Gastroesophageal sphincter (tissue), 4 donors: Measurements from ENCODE around the gene RTN4IP1. TPM values are rescaled to one million over a fixed set of nuclear protein-coding genes. Genes with fewer than 3 reads are reported as not detected.
"Not testable (repeated sequence)": the region's sequence is repeated elsewhere in the genome, so short reads cannot be mapped to it uniquely, and the experiment has no call there.

Experiments used
- ATAC-seq: fragments of 150-250 bp; one replicate; pipeline ENCODE4 v1.9.1; 2016; ENCODE audit warnings: mild to moderate bottlenecking, moderate library complexity
- H3K27ac ChIP-seq, 4 donors: fragments of 200-600 bp; sonication (generic) in 3 of 4; 1 replicate in 3 of 4; 2 replicates in 1 of 4; pipeline ENCODE4 v1.5.1; 2016 to 2019
- H3K27me3 ChIP-seq: fragments of 200-600 bp; sonication (generic); one replicate; pipeline ENCODE4 v1.5.1; 2019
- H3K36me3 ChIP-seq, 2 donors: fragments of 200-600 bp; sonication (generic); one replicate each; pipeline ENCODE4 v1.5.1; 2019; ENCODE audit warnings: control low read depth in 1 of 2
- H3K4me1 ChIP-seq, 3 donors: fragments of 200-600 bp; sonication (generic); 1 replicate in 2 of 3; 2 replicates in 1 of 3; pipeline ENCODE4 v1.5.1; 2016 to 2019; ENCODE audit warnings: control low read depth in 2 of 3
- H3K4me3 ChIP-seq, 2 donors: fragments of 200-600 bp; sonication (generic); one replicate each; pipeline ENCODE4 v1.5.1; 2019; ENCODE audit warnings: mild to moderate bottlenecking in 1 of 2, moderate library complexity in 1 of 2
- H3K9me3 ChIP-seq, 3 donors: fragments of 200-600 bp; sonication (generic); one replicate each; pipeline ENCODE4 v1.5.1; 2017 to 2019; ENCODE audit warnings: control low read depth in 2 of 3
- EP300 ChIP-seq: sonication (generic); formaldehyde crosslinking; IDR thresholded peaks from one replicate; pipeline ENCODE4 v1.6.1; 2017; ENCODE audit warnings: antibody characterized with exemption, mild to moderate bottlenecking
- POLR2A ChIP-seq, 2 donors: fragments of 450-650 bp; IDR thresholded peaks; one replicate each; pipeline ENCODE4 v1.6.1; 2017; ENCODE audit warnings: antibody characterized with exemption in 2 of 2, mild to moderate bottlenecking in 2 of 2, moderate library complexity in 1 of 2
- POLR2AphosphoS5 ChIP-seq: sonication (generic); formaldehyde crosslinking; IDR thresholded peaks from one replicate; pipeline ENCODE4 v1.6.1; 2017; ENCODE audit warnings: antibody characterized with exemption
- WGBS, 2 donors: methylation state at CpG; one replicate each; pipeline ENCODE4 v1.1.5; 2018; ENCODE audit warnings: low coverage in 1 of 2; 5-methylcytosine and 5-hydroxymethylcytosine counted together
- total RNA-seq, 4 donors: library from RNA; depleted of rRNA; stranded (reverse); fragments of >200 nt; gene quantifications; one replicate each; pipeline ENCODE4 v1.1.0, GENCODE V29; 2016
- TF ChIP-seq, protein P1 (sequence below), 4 experiments: fragments of 200-600 bp in 2 of 4; fragments of 450-650 bp in 2 of 4; sonication (generic) in 1 of 4; IDR thresholded peaks; one replicate each; pipeline ENCODE4 v1.5.1; 2017 to 2019; ENCODE audit warnings: antibody characterized with exemption in 4 of 4, mild to moderate bottlenecking in 2 of 4, moderate library complexity in 2 of 4

Gene RTN4IP1
- total RNA-seq, 4 donors from 2014 or later = 2.3 to 5.3 (median 3.5) TPM

DNA sequence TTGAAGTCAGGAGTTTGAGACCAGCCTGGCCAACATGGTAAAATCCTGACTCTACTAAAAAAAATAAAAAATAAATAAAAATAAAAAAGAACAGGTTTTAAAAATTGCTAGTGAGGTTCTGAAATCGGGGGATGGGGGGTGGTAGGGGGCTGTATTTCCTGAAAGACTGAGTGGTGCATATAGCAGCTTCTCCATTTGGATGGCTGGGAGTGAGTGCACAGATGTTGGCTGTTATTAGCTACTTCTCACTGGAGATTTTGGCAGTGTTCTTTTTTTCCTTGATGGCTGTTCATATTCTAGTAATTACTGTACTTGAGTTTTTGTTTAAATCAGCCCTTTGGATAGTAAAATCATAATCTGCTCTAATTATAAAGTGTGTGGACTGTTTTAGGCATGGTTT lies 79.8 kb downstream of the RTN4IP1 start:
- no peaks in the 10 kb centered on the region for H3K9me3 ChIP-seq
- H3K27me3 ChIP-seq = no peaks in the 10 kb centered on the region
- WGBS, 2 donors = 50 to 56% methylated on average over 1 of the region's 1 CpG
- no peak for ATAC-seq
- TF ChIP-seq EP300 = no peak
- TF ChIP-seq, protein P1, sequence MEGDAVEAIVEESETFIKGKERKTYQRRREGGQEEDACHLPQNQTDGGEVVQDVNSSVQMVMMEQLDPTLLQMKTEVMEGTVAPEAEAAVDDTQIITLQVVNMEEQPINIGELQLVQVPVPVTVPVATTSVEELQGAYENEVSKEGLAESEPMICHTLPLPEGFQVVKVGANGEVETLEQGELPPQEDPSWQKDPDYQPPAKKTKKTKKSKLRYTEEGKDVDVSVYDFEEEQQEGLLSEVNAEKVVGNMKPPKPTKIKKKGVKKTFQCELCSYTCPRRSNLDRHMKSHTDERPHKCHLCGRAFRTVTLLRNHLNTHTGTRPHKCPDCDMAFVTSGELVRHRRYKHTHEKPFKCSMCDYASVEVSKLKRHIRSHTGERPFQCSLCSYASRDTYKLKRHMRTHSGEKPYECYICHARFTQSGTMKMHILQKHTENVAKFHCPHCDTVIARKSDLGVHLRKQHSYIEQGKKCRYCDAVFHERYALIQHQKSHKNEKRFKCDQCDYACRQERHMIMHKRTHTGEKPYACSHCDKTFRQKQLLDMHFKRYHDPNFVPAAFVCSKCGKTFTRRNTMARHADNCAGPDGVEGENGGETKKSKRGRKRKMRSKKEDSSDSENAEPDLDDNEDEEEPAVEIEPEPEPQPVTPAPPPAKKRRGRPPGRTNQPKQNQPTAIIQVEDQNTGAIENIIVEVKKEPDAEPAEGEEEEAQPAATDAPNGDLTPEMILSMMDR (IDR thresholded peaks at IDR 0.05) = no peak
- no peak for TF ChIP-seq POLR2A (IDR thresholded peaks at IDR 0.05)
- TF ChIP-seq POLR2AphosphoS5 = no peak
- H3K4me1 ChIP-seq = peaks cover 0 to 12% (median 8%) of the 10 kb centered on the region in 3 donors
- no peak overlapping the region for H3K4me3 ChIP-seq
- no peak overlapping the region for H3K27ac ChIP-seq
- peaks cover 0 to 5% of the 10 kb centered on the region in 2 donors for H3K36me3 ChIP-seq

DNA sequence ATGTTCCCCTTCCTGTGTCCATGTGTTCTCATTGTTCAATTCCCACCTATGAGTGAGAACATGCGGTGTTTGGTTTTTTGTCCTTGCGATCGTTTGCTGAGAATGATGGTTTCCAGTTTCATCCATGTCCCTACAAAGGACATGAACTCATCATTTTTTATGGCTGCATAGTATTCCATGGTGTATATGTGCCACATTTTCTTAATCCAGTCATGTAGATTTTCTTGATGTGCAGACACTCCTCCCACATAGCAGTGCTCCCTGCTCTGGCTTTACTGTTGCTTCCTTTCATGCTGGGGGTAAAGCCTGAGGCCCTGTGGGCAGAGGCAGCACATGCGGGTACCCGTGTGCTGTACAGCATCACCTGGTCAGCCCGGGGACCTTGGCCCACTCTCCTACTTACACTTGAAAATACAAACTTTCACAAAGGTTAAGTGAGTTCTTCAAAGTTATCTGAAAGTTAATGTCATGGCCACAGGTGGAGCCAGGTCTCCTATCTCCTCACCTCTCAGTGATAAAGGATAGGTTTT lies 80.3 kb downstream of the RTN4IP1 start:
- not testable (repeated sequence) for H3K27me3 ChIP-seq, ATAC-seq, H3K27ac ChIP-seq, H3K36me3 ChIP-seq, H3K4me3 ChIP-seq, H3K9me3 ChIP-seq
- no CpG with 5 or more reads among the region's 6 CpGs for WGBS, 2 donors
- peaks cover 0 to 12% (median 8%) of the 10 kb centered on the region in 3 donors for H3K4me1 ChIP-seq

- Histone ChIP-seq H3K27me3 (no peaks in the 10 kb centered on the region), H3K36me3 (no peaks in the 10 kb centered on the region), H3K27ac (no peak overlapping the region), H3K4me1 (peaks cover 0 to 12% (median 8%) of the 10 kb centered on the region in 3 donors), H3K4me3 (no peak overlapping the region), H3K9me3 (no peaks in the 10 kb centered on the region)
- WGBS, 2 donors = 41 to 54% methylated on average over 6 of the region's 6 CpGs
- no peak for ATAC-seq
- TF ChIP-seq POLR2AphosphoS5 (no peak), EP300 (no peak), POLR2A (IDR thresholded peaks at IDR 0.05) (no peak)
- TF ChIP-seq, protein P1 (IDR thresholded peaks at IDR 0.05) = no peak
Observed at GRCh38 chr6:106547601-106548453, 81.5 kb downstream of the RTN4IP1 start.

DNA sequence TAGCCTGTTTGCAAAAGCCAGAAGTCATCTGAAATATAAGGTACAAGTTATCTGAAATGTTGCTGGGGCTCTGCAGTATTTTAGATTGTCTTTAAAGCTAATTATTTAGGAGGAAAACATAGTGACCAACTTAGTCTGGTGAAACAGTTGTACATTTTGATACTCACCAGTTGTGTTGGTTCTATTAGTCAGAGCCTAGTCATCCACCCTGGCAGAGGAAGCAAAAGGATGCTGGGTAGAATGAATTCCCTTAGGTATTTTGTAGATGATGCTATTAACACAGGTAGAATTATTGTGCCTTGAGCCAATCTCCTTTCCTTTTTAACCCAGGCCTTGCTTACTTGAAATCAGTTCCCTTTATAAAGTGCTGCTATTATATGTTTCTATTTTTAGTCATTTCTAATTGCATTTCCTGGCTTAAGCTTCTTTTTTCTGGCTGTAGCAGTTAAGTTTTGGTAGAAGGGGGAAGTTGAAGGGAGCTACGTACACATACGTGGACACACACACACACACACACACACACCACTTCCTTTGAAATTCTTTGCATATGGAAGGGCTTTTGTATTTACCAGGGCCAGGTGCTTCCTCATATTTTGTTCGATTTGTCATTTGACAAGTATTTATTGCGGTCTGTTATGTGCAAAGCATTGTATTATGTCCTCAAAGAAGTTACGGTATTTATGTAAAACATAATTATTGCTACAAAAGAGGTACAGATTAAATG lies 82.4 kb downstream of the RTN4IP1 start:
- no peaks in the 10 kb centered on the region for H3K36me3 ChIP-seq
- no peak overlapping the region for H3K4me3 ChIP-seq
- ATAC-seq = peak; percentile 52
- TF ChIP-seq, protein P1 (IDR thresholded peaks at IDR 0.05) = no peak
- TF ChIP-seq POLR2A (IDR thresholded peaks at IDR 0.05) = no peak
- no peak for TF ChIP-seq POLR2AphosphoS5
- TF ChIP-seq EP300 = no peak
- no peaks in the 10 kb centered on the region for H3K9me3 ChIP-seq
- WGBS, 2 donors = 27 to 34% methylated on average over 5 of the region's 5 CpGs
- peaks cover 0 to 12% (median 8%) of the 10 kb centered on the region in 3 donors for H3K4me1 ChIP-seq
- peak overlapping the region in 3 of 4 donors; percentile 20 to 44 (median 44) for H3K27ac ChIP-seq
- no peaks in the 10 kb centered on the region for H3K27me3 ChIP-seq

DNA sequence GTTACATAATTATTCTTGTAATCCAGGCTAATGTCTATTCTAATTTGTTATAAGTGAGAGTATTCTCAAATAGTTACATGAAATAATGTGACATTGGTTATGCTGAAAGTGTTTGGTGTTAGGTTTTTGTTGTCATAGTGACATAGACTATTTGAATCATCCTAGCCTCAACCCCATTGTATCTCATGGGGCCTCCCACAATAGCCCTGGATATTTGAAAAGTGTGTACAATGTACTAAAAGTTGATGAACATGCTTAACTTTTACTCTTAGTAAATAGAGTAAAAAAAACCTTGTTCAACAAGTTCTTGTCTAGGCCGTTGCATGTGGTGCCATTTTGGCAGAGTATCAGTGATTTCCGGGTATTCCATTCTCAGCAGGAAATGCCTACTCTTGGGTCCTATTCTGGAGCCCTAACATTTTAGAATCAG lies 83.0 kb downstream of the RTN4IP1 start:
- Histone ChIP-seq H3K27ac (peak overlapping the region in 3 of 4 donors; percentile 20 to 44 (median 44)), H3K36me3 (no peaks in the 10 kb centered on the region), H3K4me1 (peaks cover 0 to 12% (median 8%) of the 10 kb centered on the region in 3 donors), H3K27me3 (no peaks in the 10 kb centered on the region), H3K9me3 (no peaks in the 10 kb centered on the region), H3K4me3 (no peak overlapping the region)
- TF ChIP-seq EP300 (no peak), POLR2AphosphoS5 (no peak), POLR2A (IDR thresholded peaks at IDR 0.05) (no peak)
- TF ChIP-seq, protein P1 (IDR thresholded peaks at IDR 0.05) = no peak
- no peak for ATAC-seq
- WGBS, 2 donors = 51 to 53% methylated on average over 2 of the region's 2 CpGs
